Fibroblast of lung (primary cell): ENCODE results near the gene ATRN.

Experiments
- CTCF ChIP-seq, 2 donors: IDR thresholded peaks in 1 of 2; conservative IDR thresholded peaks in 1 of 2; 1 replicate in 1 of 2; 2 replicates in 1 of 2; pipeline ENCODE4 v1.5.1; 2011 to 2012; ENCODE audit warnings: low read length in 2 of 2, control low read depth in 1 of 2, inconsistent platforms in 1 of 2, low read depth in 1 of 2, mild to moderate bottlenecking in 1 of 2
- EZH2 ChIP-seq: IDR thresholded peaks from 2 replicates; pipeline ENCODE4 v1.5.1; 2012; ENCODE audit warnings: low read length, control low read depth, mild to moderate bottlenecking; ENCODE audit errors: missing control alignments

- no peak for TF ChIP-seq CTCF (conservative IDR thresholded peaks at IDR 0.05 in 1 of 2, IDR thresholded peaks at IDR 0.05 in 1 of 2; ENCODE audit: low read depth in 1 of 2, low read length in 2 of 2)
- TF ChIP-seq EZH2: no peak
Measured at GRCh38 chr20:3630429-3630828, 159.6 kb downstream of the ATRN start.
